Urinary bladder (tissue), 4 donors: ENCODE results near the gene PANK4. TPM values are rescaled to one million over a fixed set of nuclear protein-coding genes. Genes with fewer than 3 reads are reported as not detected.
"Not testable (repeated sequence)": the region's sequence is repeated elsewhere in the genome, so short reads cannot be mapped to it uniquely, and the experiment has no call there.

Experiments used
- DNase-seq: peaks from one replicate; pipeline ENCODE4 v3.0.0-alpha.2; 2015; ENCODE audit errors: extremely low spot score
- H3K27ac ChIP-seq: one replicate; pipeline ENCODE4 v1.5.1; 2013; ENCODE audit warnings: low read depth, mild to moderate bottlenecking, moderate library complexity
- H3K36me3 ChIP-seq: one replicate; pipeline ENCODE4 v1.6.1; 2013; ENCODE audit warnings: mild to moderate bottlenecking, moderate library complexity; ENCODE audit not compliant: insufficient read depth
- H3K4me1 ChIP-seq: one replicate; pipeline ENCODE4 v1.6.1; 2013; ENCODE audit warnings: mild to moderate bottlenecking, moderate library complexity; ENCODE audit not compliant: insufficient read depth
- H3K4me3 ChIP-seq: one replicate; pipeline ENCODE4 v1.5.1; 2013; ENCODE audit warnings: low read depth, low read length
- WGBS: extraction: QIAGEN DNeasy Blood & Tissue Kit; methylation state at CpG from one replicate; pipeline ENCODE4 v1.1.7; 2013; 5-methylcytosine and 5-hydroxymethylcytosine counted together
- polyA plus RNA-seq: library from polyadenylated mRNA; stranded (reverse); fragments of 200-250 nt; gene quantifications from one replicate; pipeline ENCODE4 v1.2.3, GENCODE V29; 2013
- total RNA-seq: library from RNA; depleted of rRNA; stranded (reverse); fragments of >200 nt; gene quantifications from one replicate; pipeline ENCODE4 v1.2.3, GENCODE V29; 2014
- donor health status: healthy with polysubstance abuse.
- donor health status: healthy.

The PANK4 gene
- total and polyA plus RNA-seq, 2 donors, result 19.2 to 28.6 TPM

DNA sequence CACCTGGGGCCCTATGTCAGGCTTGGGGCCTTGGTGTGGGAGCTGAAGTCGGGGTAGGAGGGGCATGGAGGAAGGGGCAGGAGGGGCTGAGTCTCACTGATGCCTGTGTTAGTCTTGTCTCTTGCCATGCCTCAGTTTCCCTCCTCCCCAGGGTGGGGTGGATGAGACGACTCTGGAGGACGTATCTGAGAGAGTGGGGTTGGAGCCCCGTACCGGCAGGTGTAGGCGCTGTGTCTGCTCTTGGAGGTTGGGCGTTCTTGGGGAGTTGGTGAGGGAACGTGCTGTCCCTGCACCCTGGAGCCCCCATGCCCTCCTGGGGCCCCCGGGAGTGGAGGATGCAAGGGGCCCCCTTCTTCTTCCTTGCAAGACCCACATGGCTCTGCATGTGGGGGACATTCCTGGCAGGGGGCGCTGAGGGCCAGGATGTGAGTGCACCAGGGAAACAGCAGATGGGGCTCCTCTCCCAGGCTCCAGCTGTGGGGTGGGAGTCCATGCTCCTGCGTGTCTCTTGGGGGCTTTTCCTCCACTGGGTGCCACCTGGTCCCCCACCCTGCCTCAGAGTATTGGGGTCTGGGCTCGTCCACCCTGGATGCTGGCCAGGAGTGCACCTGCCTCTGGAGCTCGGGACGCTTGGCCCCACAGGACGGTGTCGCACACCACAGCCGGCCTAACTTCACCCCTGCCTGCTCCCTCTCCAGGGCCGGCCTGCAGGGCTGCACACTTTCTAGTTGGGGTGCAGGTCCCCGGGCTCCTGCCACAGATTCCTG lies 28.4 kb upstream of the PANK4 start:
- WGBS, result 62% methylated on average over 19 of the region's 19 CpGs
- H3K4me3 ChIP-seq, result no peak overlapping the region
- DNase-seq, result no peak
- H3K36me3 ChIP-seq, result no peaks in the 10 kb centered on the region
- H3K4me1 ChIP-seq, result no peaks in the 10 kb centered on the region
- H3K27ac ChIP-seq, result no peak overlapping the region

- WGBS, result 83% methylated on average over 30 of the region's 30 CpGs
- Histone ChIP-seq H3K4me1 (no peaks in the 10 kb centered on the region), H3K36me3 (no peaks in the 10 kb centered on the region), H3K4me3 (no peak overlapping the region), H3K27ac (no peak overlapping the region)
- DNase-seq, result no peak
Observed at GRCh38 chr1:2553871-2554620, 27.6 kb upstream of the PANK4 start.

DNA sequence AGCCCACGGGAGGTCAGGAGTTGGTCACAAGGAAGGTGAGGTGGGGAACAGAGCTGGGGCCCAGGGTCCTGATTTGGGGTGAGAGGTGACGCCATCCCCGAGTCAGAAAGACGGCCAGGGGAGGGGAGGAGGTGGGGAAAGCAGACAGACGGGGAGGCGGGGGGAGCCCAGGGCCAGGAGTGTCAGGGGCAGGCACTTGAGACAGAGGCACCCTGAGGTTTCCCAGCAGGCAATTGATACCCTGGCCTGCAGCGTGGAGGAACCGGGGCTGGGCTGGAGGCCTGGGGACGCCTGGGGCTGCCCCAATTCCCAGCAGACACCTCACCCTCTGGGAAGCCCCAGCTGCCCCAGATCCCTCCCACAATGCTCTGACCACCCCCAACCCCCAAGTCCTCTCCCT lies 26.7 kb upstream of the PANK4 start:
- not testable (repeated sequence) for DNase-seq, H3K4me3 ChIP-seq, H3K4me1 ChIP-seq, H3K36me3 ChIP-seq, H3K27ac ChIP-seq
- WGBS, result 56% methylated on average over 8 of the region's 9 CpGs

DNA sequence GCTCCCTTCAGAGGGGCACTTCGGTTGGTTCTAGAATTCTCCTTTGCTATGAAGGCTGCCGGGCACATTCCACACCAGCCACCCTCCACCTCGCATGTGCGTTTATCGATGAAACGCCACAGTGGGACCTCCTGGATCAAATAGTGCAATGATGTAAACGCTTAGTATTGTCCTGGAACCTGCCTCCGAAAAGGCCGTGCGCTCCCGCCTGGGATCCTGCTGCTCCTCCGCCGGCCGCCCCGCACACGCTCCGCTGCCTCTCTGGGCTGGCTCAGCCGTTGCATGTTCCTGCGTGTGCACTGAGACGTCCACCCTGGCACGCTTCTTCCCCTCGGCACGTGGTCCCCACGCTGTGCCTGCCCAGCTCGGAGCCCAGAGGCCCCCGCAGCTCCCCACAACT lies 25.8 kb upstream of the PANK4 start:
- Histone ChIP-seq H3K4me3 (no peak overlapping the region), H3K4me1 (no peaks in the 10 kb centered on the region), H3K27ac (no peak overlapping the region), H3K36me3 (no peaks in the 10 kb centered on the region)
- 85% methylated on average over 25 of the region's 26 CpGs for WGBS
- no peak for DNase-seq

DNA sequence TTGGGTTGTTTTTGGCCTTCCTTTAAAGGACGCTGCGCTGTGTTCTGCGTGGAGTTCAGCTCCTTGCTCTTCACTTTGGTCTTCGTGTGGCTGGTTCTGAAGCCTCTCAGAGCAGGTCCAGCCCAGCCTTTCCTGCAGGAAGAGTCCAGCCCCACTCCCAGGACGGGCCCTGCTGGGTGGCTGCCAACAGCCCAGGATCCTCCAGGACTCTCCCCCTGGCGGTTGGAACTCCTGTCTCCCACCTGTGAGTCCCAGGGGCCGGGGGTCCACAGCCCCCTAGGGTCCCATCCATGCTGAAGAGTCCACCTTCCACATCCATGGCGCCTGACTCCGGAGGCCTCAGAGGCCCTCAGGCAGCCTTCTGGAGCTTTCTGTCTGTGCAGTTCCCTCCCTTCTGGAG lies 25.1 kb upstream of the PANK4 start:
- DNase-seq, H3K27ac ChIP-seq, H3K36me3 ChIP-seq, H3K4me1 ChIP-seq, H3K4me3 ChIP-seq: not testable (repeated sequence)
- WGBS, result 76% methylated on average over 9 of the region's 9 CpGs

DNA sequence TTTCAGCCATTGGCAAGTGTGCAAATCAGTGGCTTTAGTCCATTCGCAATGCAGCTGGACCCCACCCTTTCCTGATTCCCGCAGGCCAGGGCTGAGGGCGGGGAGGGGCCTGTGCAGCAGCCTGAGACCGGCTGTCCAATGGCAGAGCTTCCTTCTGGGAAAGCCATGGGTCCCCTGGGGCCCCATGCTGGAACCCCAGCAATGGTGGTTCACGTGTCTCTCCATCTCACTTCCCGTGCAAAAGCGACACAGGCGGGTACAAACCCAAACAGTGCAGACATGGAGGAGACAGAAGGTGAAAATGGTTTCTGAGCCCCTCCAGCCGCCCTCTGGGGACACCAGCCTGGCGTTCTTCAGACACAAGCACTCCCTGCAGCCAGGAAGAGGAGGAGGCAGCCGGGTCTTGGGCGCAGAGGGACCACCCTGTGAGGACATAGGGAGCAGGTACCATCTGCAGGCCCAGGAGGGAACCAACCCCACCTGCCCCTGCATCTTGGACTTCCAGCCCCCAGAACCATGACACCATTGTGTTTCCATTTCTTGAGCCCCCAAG lies 24.0 kb upstream of the PANK4 start:
- not testable (repeated sequence) for H3K4me3 ChIP-seq, DNase-seq, H3K36me3 ChIP-seq, H3K4me1 ChIP-seq, H3K27ac ChIP-seq
- whole genome bisulfite sequencing, result 56% methylated on average over 11 of the region's 12 CpGs

- WGBS, result 81% methylated on average over 25 of the region's 28 CpGs
- H3K4me1 ChIP-seq, DNase-seq, H3K36me3 ChIP-seq, H3K4me3 ChIP-seq: not testable (repeated sequence)
- H3K27ac ChIP-seq, result peak overlapping the region; percentile 93
Observed at GRCh38 chr1:2549367-2550029, 23.1 kb upstream of the PANK4 start.

- Histone ChIP-seq H3K4me3 (peak overlapping the region; percentile 20), H3K4me1 (no peaks in the 10 kb centered on the region), H3K27ac (peak overlapping the region; percentile 96), H3K36me3 (no peaks in the 10 kb centered on the region)
- 18% methylated on average over 17 of the region's 17 CpGs for WGBS
- DNase-seq, result no peak
Observed at GRCh38 chr1:2548068-2548589, 21.7 kb upstream of the PANK4 start.

DNA sequence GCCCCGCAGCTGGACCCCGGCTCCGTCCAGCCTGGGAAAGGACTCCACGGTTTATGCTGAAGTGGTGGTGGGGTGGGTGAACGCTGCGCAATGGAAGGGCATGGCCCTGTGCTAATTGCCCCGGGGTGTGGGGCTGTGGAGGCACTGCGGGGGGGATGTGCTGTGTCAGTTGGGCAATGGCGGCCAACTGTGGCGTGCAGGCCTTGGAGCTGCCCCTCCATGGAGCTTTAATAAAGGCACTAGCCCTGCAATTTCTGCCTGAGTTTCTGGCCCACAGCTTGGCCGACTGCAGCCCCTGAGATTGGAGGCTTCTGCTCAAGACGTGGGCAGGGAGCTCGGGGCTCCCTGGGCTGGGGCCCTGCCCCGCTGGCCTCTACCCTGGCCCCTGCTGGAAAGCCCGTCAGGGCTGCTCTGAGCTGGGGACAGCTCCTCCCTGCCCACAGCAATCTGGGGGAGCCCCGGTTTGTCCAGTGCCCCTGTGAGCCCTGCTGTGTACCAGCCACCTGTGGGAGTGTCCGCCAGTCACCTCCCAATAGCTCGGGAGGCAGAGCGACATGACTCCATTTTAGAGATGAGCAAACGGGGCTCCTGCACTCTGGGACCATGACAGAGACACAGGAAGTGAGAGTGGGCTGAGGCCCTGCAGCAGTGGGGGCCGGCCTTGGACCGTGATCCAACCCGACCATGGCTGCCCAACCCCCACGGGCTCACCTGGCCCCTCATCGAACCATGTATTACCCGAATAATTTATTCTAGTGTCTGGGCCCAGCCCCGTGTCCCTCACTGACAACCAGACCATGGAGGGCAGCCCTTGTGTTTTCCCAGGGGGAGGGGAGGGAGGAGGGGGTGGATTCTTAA lies 21.0 kb upstream of the PANK4 start:
- 15% methylated on average over 27 of the region's 27 CpGs for WGBS
- H3K36me3 ChIP-seq, result no peaks in the 10 kb centered on the region
- H3K27ac ChIP-seq, result peak overlapping the region; percentile 96
- no peak for DNase-seq
- no peaks in the 10 kb centered on the region for H3K4me1 ChIP-seq
- H3K4me3 ChIP-seq, result peak overlapping the region; percentile 30

DNA sequence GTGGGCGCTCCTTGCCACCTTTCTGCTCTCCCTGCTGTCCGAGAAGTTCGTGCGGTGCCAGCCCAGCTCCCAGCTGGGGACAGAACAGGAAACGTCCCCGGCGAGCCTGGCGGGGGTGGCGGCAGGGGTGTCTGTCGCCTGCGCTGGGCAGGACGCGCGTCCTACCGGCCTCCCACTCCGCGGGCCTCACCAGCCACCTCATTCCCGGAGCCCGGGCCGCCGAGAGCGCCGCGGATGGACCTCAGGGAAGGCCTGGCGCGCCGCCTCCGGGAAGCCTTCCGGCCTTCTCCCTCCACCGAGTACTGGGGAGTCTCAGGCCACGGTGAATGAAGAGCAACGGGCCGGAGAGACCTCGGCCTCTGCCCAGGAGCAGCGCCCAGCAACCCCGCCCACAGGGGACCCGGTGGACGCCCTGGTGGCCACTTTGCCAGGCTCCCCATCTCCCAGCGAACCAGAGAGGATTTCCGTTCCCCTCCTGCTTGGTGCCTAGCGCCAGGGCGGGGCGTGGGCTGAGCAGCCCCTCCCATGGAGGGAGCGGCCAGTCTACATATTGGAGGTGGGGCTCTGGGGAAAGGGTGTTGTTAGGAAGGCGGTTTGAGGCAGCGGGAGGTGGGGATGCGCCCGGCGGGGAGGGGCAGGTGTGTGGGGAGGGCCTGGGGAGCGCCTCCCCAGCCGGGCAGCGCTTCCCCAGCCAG lies 20.3 kb upstream of the PANK4 start:
- Histone ChIP-seq H3K27ac (peak overlapping the region; percentile 96), H3K4me1 (no peaks in the 10 kb centered on the region), H3K36me3 (no peaks in the 10 kb centered on the region), H3K4me3 (peak overlapping the region; percentile 30)
- 1% methylated on average over 52 of the region's 52 CpGs for WGBS
- DNase-seq, result no peak

GRCh38 chr1:2545754-2546514 lies 19.5 kb upstream of the PANK4 start:
- DNase-seq, result no peak
- H3K36me3 ChIP-seq, result no peaks in the 10 kb centered on the region
- H3K27ac ChIP-seq, result peak overlapping the region; percentile 55
- H3K4me1 ChIP-seq, result no peaks in the 10 kb centered on the region
- peak overlapping the region; percentile 30 for H3K4me3 ChIP-seq
- 5% methylated on average over 43 of the region's 43 CpGs for WGBS
